ENCODE data around the gene CFAP53. TPM values are rescaled to one million over a fixed set of nuclear protein-coding genes. Genes with fewer than 3 reads are reported as not detected.

CFAP53 gene
- total and polyA plus RNA-seq, 2 of the 13 experiments (the other 11 are each of a cell fraction or from before 2014, with no cell fraction given) = 0.05 to 0.07 TPM

DNA sequence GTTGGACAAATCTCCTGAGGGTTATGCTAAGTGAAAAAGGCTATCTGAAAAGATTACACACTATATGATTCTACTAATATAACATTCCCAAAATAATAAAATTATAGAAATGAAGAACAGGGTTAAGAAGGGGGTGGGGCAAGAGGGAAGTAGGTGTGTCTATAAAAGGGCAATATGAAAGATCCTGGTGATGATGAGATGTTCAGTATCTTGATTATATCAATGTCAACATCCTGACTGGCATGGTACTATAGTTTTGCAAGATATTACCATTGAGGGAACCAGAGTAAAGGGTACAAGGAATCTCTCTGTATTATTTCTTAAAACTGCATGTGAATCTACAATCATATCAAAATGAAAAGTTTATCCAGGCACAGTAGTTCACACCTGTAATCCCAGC lies 16.7 kb downstream of the CFAP53 start:
- BruUV-seq (replicated peaks) = no TSS peak

DNA sequence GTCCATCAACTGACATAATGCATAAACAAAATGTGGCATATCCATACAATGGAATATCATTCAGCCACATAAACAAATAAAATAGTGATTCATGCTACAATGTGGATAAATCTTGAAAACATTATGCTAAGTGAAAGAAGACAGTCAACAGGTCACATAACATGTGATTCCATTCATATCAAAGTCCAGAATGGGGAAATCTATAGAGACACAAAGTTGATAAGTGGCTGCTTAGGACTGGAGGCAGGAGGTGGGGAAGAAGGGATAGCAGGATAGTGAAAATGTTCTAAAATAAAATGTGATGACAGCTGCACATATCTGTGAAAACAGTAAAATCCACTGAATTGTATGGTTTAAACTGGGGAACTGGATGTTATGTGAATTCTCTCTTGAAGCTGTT lies 18.7 kb downstream of the CFAP53 start:
- no peak for DNase-seq (ENCODE audit: low spot score)
- Histone ChIP-seq H4K20me1 (ENCODE audit: insufficient read depth, low read length) (no peaks in the 10 kb centered on the region), H3K4me2 (ENCODE audit: low read depth, low read length) (no peak overlapping the region), H3K27ac (ENCODE audit: extremely low read length, insufficient read depth, low read length) (no peak overlapping the region), H3K79me2 (ENCODE audit: insufficient read depth, low read length) (no peaks in the 10 kb centered on the region), H3K9me3 (ENCODE audit: low read length) (no peaks in the 10 kb centered on the region), H2AFZ (ENCODE audit: low read length) (no peak overlapping the region), H3K9ac (ENCODE audit: insufficient read depth, low read depth, low read length) (no peak overlapping the region), H3K4me3 (replicated peaks in 1 of 3; ENCODE audit: insufficient read depth in 1 of 3, low read depth in 2 of 3, low read length in 3 of 3) (no peak overlapping the region), H3K27me3 (ENCODE audit: control insufficient read depth in 1 of 2, insufficient read depth in 2 of 2, low read length in 2 of 2) (no peaks in the 10 kb centered on the region; a peak in 1 of 5 replicates), H3K4me1 (ENCODE audit: insufficient read depth, low read length) (no peaks in the 10 kb centered on the region), H3K36me3 (replicated peaks in 1 of 2; ENCODE audit: control insufficient read depth in 1 of 2, insufficient read depth in 2 of 2, low read length in 2 of 2) (no peaks in the 10 kb centered on the region)
- intact Hi-C loops (cut with micrococcal nuclease; ENCODE audit: unreplicated experiment) (no loop called here), in situ Hi-C loops (cut with HindIII; ENCODE audit: extremely low pct_ligation_motif_present, low pct_unique_long_range_greater_than_20kb) (no loop called here)
- ChIA-PET POLR2A (no interaction called here), CTCF (ENCODE audit: low intra/inter-chr PET ratio, low total read pairs) (no interaction called here)
- no peak for ATAC-seq
- FAIRE-seq = no peak
- no TSS peak for BruUV-seq (replicated peaks)
- TF ChIP-seq, protein P1, sequence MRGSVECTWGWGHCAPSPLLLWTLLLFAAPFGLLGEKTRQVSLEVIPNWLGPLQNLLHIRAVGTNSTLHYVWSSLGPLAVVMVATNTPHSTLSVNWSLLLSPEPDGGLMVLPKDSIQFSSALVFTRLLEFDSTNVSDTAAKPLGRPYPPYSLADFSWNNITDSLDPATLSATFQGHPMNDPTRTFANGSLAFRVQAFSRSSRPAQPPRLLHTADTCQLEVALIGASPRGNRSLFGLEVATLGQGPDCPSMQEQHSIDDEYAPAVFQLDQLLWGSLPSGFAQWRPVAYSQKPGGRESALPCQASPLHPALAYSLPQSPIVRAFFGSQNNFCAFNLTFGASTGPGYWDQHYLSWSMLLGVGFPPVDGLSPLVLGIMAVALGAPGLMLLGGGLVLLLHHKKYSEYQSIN (CRISPR knock-in tag; IDR thresholded peaks at IDR 0.05; ENCODE audit: borderline replicate concordance) = no peak
- TF ChIP-seq NFE2L2 (IDR thresholded peaks at IDR 0.05; ENCODE audit: low read length) (no peak), NRL (CRISPR knock-in tag; IDR thresholded peaks at IDR 0.05; ENCODE audit: borderline replicate concordance) (no peak), DR1 (CRISPR knock-in tag; IDR thresholded peaks at IDR 0.05) (no peak), TRIM24 (CRISPR knock-in tag; IDR thresholded peaks at IDR 0.05) (no peak), ZNF264 (CRISPR knock-in tag; IDR thresholded peaks at IDR 0.05) (no peak), ZNF275 (CRISPR knock-in tag; IDR thresholded peaks at IDR 0.05; ENCODE audit: borderline replicate concordance) (no peak), ESRRA (CRISPR knock-in tag; IDR thresholded peaks at IDR 0.05; ENCODE audit: low read depth) (no peak)
- TF ChIP-seq, protein P2, sequence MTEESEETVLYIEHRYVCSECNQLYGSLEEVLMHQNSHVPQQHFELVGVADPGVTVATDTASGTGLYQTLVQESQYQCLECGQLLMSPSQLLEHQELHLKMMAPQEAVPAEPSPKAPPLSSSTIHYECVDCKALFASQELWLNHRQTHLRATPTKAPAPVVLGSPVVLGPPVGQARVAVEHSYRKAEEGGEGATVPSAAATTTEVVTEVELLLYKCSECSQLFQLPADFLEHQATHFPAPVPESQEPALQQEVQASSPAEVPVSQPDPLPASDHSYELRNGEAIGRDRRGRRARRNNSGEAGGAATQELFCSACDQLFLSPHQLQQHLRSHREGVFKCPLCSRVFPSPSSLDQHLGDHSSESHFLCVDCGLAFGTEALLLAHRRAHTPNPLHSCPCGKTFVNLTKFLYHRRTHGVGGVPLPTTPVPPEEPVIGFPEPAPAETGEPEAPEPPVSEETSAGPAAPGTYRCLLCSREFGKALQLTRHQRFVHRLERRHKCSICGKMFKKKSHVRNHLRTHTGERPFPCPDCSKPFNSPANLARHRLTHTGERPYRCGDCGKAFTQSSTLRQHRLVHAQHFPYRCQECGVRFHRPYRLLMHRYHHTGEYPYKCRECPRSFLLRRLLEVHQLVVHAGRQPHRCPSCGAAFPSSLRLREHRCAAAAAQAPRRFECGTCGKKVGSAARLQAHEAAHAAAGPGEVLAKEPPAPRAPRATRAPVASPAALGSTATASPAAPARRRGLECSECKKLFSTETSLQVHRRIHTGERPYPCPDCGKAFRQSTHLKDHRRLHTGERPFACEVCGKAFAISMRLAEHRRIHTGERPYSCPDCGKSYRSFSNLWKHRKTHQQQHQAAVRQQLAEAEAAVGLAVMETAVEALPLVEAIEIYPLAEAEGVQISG (CRISPR knock-in tag; IDR thresholded peaks at IDR 0.05) = no peak
- TF ChIP-seq, protein P3, sequence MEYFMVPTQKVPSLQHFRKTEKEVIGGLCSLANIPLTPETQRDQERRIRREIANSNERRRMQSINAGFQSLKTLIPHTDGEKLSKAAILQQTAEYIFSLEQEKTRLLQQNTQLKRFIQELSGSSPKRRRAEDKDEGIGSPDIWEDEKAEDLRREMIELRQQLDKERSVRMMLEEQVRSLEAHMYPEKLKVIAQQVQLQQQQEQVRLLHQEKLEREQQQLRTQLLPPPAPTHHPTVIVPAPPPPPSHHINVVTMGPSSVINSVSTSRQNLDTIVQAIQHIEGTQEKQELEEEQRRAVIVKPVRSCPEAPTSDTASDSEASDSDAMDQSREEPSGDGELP (IDR thresholded peaks at IDR 0.05; ENCODE audit: borderline replicate concordance, low read depth) = no peak

More for the DNA sequence above, 16.7 kb downstream of the CFAP53 start:
- no peaks in the 10 kb centered on the region for H3K9me3 ChIP-seq (ENCODE audit: low read length)
- no peaks in the 10 kb centered on the region for H3K4me1 ChIP-seq (ENCODE audit: insufficient read depth, low read length)
- no peak for DNase-seq (ENCODE audit: low spot score)
- FAIRE-seq = no peak
- intact Hi-C loops (cut with micrococcal nuclease; ENCODE audit: unreplicated experiment) = no loop called here
- H3K36me3 ChIP-seq (replicated peaks in 1 of 2; ENCODE audit: control insufficient read depth in 1 of 2, insufficient read depth in 2 of 2, low read length in 2 of 2) = no peaks in the 10 kb centered on the region
- POLR2A ChIA-PET = no interaction called here
- no peak overlapping the region for H3K4me2 ChIP-seq (ENCODE audit: low read depth, low read length)
- H2AFZ ChIP-seq (ENCODE audit: low read length) = no peak overlapping the region
- H3K79me2 ChIP-seq (ENCODE audit: insufficient read depth, low read length) = no peaks in the 10 kb centered on the region
- TF ChIP-seq HNF4A (CRISPR knock-in tag; IDR thresholded peaks at IDR 0.05) (no peak), PCBP2 (optimal IDR thresholded peaks at IDR 0.05; ENCODE audit: low read depth, low read length, poor library complexity, severe bottlenecking) (no peak)
- H3K9ac ChIP-seq (ENCODE audit: insufficient read depth, low read depth, low read length) = no peak overlapping the region
- H3K27ac ChIP-seq (ENCODE audit: extremely low read length, insufficient read depth, low read length) = no peak overlapping the region
- no peak overlapping the region for H3K4me3 ChIP-seq (replicated peaks in 1 of 3; ENCODE audit: insufficient read depth in 1 of 3, low read depth in 2 of 3, low read length in 3 of 3)
- H4K20me1 ChIP-seq (ENCODE audit: insufficient read depth, low read length) = no peaks in the 10 kb centered on the region
- no peaks in the 10 kb centered on the region; a peak in 1 of 5 replicates for H3K27me3 ChIP-seq (ENCODE audit: control insufficient read depth in 1 of 2, insufficient read depth in 2 of 2, low read length in 2 of 2)
- CTCF ChIA-PET (ENCODE audit: low intra/inter-chr PET ratio, low total read pairs) = no interaction called here
- in situ Hi-C loops (cut with HindIII; ENCODE audit: extremely low pct_ligation_motif_present, low pct_unique_long_range_greater_than_20kb) = no loop called here
- ATAC-seq = no peak
